HG03575 (cell line): ENCODE data around the gene EVI5L.

Experiments
- ATAC-seq: cut with Tn5 transposase; IDR thresholded peaks from one replicate; pipeline ENCODE4 v1.9.1; 2021; ENCODE audit not compliant: unreplicated experiment, insufficient number of reproducible peaks, low FRiP score; ENCODE audit errors: extremely low read depth

The EVI5L gene

GRCh38 chr19:7905859-7906258 lies 75.8 kb downstream of the EVI5L start:
- no peak for ATAC-seq

DNA sequence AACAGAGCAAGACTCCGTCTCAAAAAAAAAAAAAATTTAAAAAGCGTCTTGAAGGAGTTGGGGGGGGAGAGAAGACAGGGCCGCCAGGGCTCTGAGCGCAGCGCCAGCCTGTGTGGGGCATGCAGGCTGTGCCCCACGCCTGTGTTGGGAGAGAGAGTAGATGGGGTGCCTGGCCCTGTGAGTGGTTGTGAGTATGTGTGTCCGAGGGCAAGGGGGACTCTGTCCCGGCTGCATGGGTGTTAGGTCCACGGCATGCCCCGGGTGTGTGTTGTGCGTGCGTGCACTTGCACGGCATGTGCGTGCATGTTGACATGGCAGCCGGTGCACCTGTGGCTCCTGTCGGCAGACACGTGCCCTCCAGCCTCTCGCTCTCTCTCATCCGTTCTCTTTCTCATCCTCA lies 77.1 kb downstream of the EVI5L start:
- ATAC-seq: no peak

- no peak for ATAC-seq
Observed at GRCh38 chr19:7907544-7907943, 77.5 kb downstream of the EVI5L start.

DNA sequence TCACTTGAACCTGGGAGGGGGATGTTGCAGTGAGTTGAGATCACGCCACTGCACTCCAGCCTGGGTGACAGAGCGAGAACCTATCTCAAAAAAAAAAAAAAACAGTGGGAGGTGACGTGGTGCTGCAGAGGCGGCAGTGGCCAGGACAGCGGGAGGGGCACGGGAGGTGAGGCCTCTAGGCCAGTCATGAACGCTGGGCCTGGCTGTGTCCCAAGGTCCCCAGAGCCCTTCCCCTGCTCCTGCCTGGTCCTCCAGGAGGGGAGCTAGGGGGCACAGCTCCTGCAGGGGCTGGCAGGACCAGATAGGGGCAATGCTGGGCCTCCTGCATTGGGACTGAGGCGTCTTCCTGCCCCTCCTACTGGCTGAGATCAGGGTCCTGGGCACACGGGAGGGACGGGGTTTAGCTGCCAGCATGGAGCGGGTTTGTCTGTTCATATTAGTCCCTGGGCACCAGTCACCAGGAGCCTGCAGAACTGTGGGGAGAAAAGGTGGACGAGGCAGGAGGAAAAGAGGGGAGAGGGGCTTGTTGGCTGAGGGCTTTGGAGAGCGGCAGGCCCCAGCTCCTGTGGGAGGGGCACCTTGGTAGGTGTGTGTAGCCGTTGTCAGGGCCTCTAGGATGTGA lies 78.2 kb downstream of the EVI5L start:
- ATAC-seq: no peak

- no peak for ATAC-seq
Observed at GRCh38 chr19:7908742-7909461, 78.9 kb downstream of the EVI5L start.

- ATAC-seq: no peak
Observed at GRCh38 chr19:7909471-7910067, 79.6 kb downstream of the EVI5L start.

DNA sequence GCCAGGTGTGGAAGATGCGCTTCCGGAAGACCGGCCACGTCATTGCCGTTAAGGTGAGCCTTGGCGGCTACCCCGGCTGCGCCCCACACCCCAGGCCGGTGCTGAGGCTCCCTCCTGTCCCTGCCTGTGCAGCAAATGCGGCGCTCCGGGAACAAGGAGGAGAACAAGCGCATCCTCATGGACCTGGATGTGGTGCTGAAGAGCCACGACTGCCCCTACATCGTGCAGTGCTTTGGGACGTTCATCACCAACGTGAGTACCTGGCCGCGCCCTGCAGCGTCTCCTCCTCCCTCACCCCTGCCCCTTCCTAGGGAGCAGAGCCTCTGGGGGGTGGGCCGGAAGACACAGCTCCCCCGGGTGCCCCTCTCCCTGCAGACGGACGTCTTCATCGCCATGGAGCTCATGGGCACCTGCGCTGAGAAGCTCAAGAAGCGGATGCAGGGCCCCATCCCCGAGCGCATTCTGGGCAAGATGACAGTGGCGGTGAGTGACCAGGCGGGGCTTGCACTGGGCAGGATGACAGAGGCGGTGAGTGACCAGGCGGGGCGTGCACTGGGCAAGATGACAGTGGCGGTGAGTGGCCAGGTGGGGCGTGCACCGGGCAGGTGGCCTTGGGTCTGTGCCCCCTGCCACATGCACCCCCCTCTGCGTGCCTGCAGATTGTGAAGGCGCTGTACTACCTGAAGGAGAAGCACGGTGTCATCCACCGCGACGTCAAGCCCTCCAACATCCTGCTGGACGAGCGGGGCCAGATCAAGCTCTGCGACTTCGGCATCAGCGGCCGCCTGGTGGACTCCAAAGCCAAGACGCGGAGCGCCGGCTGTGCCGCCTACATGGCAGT lies 80.5 kb downstream of the EVI5L start:
- ATAC-seq: no peak

- no peak for ATAC-seq
Observed at GRCh38 chr19:7911508-7912143, 81.6 kb downstream of the EVI5L start.

DNA sequence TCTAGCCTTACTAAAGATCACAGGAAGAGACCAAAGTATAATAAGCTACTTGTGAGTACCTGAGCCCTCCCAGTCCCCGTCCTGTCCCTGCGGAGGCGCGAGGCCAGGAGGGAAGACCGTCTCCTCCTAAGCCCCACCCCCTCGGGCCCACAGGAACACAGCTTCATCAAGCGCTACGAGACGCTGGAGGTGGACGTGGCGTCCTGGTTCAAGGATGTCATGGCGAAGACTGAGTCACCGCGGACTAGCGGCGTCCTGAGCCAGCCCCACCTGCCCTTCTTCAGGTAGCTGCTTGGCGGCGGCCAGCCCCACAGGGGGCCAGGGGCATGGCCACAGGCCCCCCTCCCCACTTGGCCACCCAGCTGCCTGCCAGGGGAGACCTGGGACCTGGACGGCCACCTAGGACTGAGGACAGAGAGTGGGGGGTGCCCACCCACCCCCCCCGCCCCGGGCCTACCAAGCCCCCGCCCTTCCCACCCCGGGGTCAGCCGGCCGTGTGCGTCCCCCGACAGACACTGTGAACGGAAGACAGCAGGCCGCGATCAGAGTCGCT lies 82.2 kb downstream of the EVI5L start:
- ATAC-seq: no peak

DNA sequence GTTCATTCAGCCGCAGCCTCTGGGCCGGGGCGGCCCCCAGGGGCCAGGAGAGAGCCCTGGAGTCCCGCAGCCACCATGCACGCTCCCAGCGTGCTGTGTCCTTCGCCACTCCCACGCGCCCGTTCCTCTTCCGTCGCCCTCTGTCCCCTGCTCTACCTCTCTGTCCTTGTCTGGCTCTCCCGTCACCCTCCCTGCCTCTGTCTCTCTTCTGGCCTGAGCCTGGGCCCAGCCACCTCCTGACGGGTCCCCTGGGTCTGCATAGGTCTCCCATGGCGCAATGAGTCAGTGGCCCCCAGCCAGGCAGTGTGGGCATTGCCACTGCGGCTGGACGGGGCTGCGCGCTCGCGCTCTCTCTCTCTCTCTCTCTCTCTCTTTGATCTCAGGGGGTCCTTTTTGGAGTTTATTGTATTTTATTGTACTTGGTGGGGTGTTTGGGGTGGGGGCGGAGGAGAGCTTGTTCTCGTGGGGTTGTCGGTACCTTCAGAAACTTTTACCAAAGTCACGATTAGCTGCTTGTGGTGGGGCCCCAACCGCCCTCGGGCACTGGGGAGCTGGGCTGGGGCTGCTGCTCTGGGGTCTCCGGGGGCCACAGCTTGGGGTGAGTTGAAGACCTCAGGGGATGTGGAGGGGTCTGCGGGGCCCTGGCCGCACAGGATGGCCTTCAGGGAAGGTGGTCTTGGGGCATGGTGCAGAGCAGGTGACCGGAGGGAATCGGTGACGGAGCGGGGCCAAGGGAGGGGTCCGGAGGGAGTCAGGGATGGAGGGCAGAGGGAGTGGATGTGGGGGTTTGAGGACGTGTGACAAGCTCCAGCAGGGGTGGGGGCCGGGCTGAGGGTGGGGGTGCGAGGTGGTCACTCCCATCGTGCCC lies 82.9 kb downstream of the EVI5L start:
- ATAC-seq: no peak

DNA sequence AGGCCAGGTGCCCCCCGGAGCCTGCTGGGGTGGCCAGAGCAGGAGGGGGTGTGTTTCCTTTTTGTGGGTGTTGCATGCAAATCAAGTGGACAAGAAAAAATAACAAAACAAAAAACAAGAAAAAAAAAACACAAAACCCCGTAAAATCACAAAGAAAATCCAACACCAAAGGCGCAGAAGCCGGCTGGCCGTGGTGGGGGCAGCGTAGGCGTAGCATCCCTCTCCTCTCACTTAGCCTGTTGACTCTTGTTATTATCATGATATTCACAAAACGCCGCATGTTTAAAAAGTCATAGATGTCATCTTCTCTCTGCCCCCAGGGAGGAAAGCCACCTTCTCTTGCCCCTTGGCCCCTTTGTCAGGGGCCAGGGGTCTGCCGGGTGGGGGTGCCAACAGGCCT lies 83.6 kb downstream of the EVI5L start:
- no peak for ATAC-seq

- no peak for ATAC-seq
Observed at GRCh38 chr19:7914099-7914498, 84.1 kb downstream of the EVI5L start.
